NCI-H1105 treated with DMSO at 0.1 percent for 48 hours (cell line): ENCODE data around the gene SLA2.
"Not testable (repeated sequence)": the region's sequence is repeated elsewhere in the genome, so short reads cannot be mapped to it uniquely, and the experiment has no call there.

Experiments
- DNase-seq: peaks from one replicate; lab custom pipeline; 2025; lab: John Stamatoyannopoulos, UW

The SLA2 gene

GRCh38 chr20:36645998-36646397 is at the start of gene SLA2:
Gene SLA2, minus strand, starts transcription at chr20:36646196. Its CDS starts 4,861 bp downstream, at chr20:36641335.
- no peak for DNase-seq

- not testable (repeated sequence) for DNase-seq
Measured at GRCh38 chr20:36695467-36695866, 49.5 kb upstream of the SLA2 start.

GRCh38 chr20:36688630-36689029 is 42.6 kb upstream of the SLA2 start:
- DNase-seq, result no peak

GRCh38 chr20:36687850-36688249 is 41.9 kb upstream of the SLA2 start:
- DNase-seq, result no peak

GRCh38 chr20:36686944-36687343 is 40.9 kb upstream of the SLA2 start:
- DNase-seq, result no peak

- no peak for DNase-seq
Measured at GRCh38 chr20:36686504-36686903, 40.5 kb upstream of the SLA2 start.

GRCh38 chr20:36684747-36685146 is 38.8 kb upstream of the SLA2 start:
- DNase-seq, result no peak

- no peak for DNase-seq
Measured at GRCh38 chr20:36682311-36682710, 36.3 kb upstream of the SLA2 start.

- DNase-seq, result no peak
Measured at GRCh38 chr20:36677422-36677771, 31.4 kb upstream of the SLA2 start.

GRCh38 chr20:36676701-36677421 is 30.9 kb upstream of the SLA2 start:
- DNase-seq, result no peak

- not testable (repeated sequence) for DNase-seq
Measured at GRCh38 chr20:36675545-36675944, 29.5 kb upstream of the SLA2 start.

GRCh38 chr20:36672991-36673390 is 27.0 kb upstream of the SLA2 start:
- no peak for DNase-seq

GRCh38 chr20:36670665-36671357 is 24.8 kb upstream of the SLA2 start:
- DNase-seq, result no peak

GRCh38 chr20:36666181-36666740 is 20.3 kb upstream of the SLA2 start:
- peak; percentile 14 for DNase-seq

GRCh38 chr20:36663031-36663430 is 17.0 kb upstream of the SLA2 start:
- no peak for DNase-seq

GRCh38 chr20:36658300-36658699 is 12.3 kb upstream of the SLA2 start:
- DNase-seq, result no peak

- DNase-seq, result no peak
Measured at GRCh38 chr20:36656733-36657132, 10.7 kb upstream of the SLA2 start.

GRCh38 chr20:36655004-36655403 is 9.0 kb upstream of the SLA2 start:
- DNase-seq, result no peak

- DNase-seq, result no peak
Measured at GRCh38 chr20:36654506-36654905, 8.5 kb upstream of the SLA2 start.

GRCh38 chr20:36653456-36653855 is 7.5 kb upstream of the SLA2 start:
- DNase-seq, result no peak

- DNase-seq, result no peak
Measured at GRCh38 chr20:36647196-36648121, 1.5 kb upstream of the SLA2 start.

- no peak for DNase-seq
Measured at GRCh38 chr20:36646678-36647077, 682 bp upstream of the SLA2 start.
